Measurements from ENCODE around the gene LRRC15.

DNA sequence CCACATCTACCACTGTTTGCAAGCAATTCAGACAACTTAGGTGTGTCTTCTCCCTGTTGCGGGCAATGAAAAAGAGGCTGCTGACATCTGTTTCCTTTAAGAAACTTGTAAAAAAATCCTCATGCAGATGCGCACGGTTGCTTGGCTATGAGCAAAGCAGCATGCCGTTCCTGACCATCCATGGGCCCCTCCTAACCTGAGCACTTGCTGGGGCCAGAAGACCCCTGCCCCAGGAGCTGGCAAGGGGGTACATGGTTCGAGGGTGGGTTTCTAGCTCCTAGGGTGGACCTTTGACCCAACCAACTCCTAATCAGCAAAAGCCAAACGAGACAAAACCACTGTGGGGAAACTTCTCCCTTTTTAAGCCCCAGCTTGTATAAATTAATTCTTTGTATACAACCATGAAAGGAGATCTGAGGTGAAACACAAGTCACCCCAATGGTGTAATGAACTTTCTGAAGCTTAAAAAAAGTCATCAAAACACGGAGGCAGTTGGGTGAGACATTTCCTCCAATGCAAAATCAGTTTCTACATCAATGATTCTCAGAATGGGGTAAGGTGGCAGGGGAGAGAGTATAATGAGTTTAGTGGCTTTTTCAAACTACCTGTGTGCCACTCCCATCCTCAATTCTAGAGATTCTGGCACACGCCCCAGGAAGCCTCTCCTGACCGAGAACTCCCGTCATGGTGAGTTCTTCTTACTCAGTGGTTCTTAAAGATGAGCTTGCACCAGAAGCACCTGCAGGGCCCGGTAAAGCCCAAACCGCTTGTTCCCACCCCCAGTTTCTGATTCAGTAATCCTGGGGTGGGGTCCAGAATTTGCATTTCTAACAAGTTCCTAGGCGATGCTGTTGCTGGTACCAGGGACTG lies 62.5 kb downstream of the LRRC15 start:
- TF ChIP-seq POLR2A (IDR thresholded peaks at IDR 0.05; ENCODE audit: low read length) (no peak), GATA1 (IDR thresholded peaks at IDR 0.05; ENCODE audit: low read depth, low read length) (no peak)
